K562 (cell line): ENCODE results near the gene ENDOU. TPM values are rescaled to one million over a fixed set of nuclear protein-coding genes. Genes with fewer than 3 reads are reported as not detected.

Experiments used
- ATAC-seq: fragments of 200-7000 bp; cut with Tn5 transposase; 3 replicates; pipeline ENCODE4 v1.9.1; 2020; ENCODE audit warnings: moderate library complexity
- BruUV-seq: library from RNA; stranded (reverse); fragments of 400-500 nt; replicated peaks from 2 replicates; lab custom pipeline; 2021; lab: Mats Ljungman, UMichigan
- CTCF ChIA-PET: fragments of 300-600 bp; formaldehyde crosslinking; extraction: SDS; loops from one replicate; lab custom pipeline; 2021; ENCODE audit warnings: low intra/inter-chr PET ratio; lab: Yijun Ruan, JAX
- POLR2A ChIA-PET: fragments of 300-600, 350-650 bp; sonication (Branson Sonifier 250); formaldehyde crosslinking; extraction: SDS; loops from one replicate; lab custom pipeline; 2021; ENCODE audit warnings: antibody characterized with exemption, inconsistent platforms; lab: Yijun Ruan, JAX
- DNase-seq, 4 experiments: peaks; one replicate each; pipeline versions ENCODE4 v3.0.0 to v3.0.0-alpha.2; 2011 to 2018; ENCODE audit warnings: low spot score in 3 of 4, mixed read lengths in 3 of 4; ENCODE audit errors: extremely low read depth in 1 of 4
- FAIRE-seq: peaks from 2 replicates; lab custom pipeline; 2011; peaks lifted over from hg19 to GRCh38; lab: Jason Lieb, UNC
- H2AFZ ChIP-seq: 2 replicates; pipeline ENCODE4 v1.6.0; 2011; ENCODE audit warnings: low read depth, low read length, control low read depth, inconsistent platforms
- H3K27ac ChIP-seq: fragments of 200-600 bp; 3 replicates; pipeline ENCODE4 v1.8.0; 2011; ENCODE audit warnings: low read depth, mild to moderate bottlenecking, control low read depth, inconsistent platforms, low read length, moderate library complexity, mixed read lengths; ENCODE audit errors: extremely low read depth
- H3K27me3 ChIP-seq, 2 experiments: fragments of 300-600 bp in 1 of 2; 2 replicates in 1 of 2; 3 replicates in 1 of 2; pipeline versions ENCODE4 v1.6.0 to v1.8.0; 2011; ENCODE audit warnings: inconsistent platforms in 2 of 2, low read length in 2 of 2, mild to moderate bottlenecking in 1 of 2, mixed read lengths in 1 of 2, moderate library complexity in 1 of 2; ENCODE audit not compliant: control insufficient read depth in 2 of 2, insufficient read depth in 2 of 2
- H3K36me3 ChIP-seq: fragments of 300-600 bp; 3 replicates; pipeline ENCODE4 v1.8.0; 2011; ENCODE audit warnings: mild to moderate bottlenecking, low read length, inconsistent platforms; ENCODE audit not compliant: control insufficient read depth, insufficient read depth
- H3K4me1 ChIP-seq, 2 experiments: fragments of 200-600 bp in 1 of 2; replicated peaks in 1 of 2; 2 replicates in 1 of 2; 3 replicates in 1 of 2; pipeline versions ENCODE4 v1.5.1 to v1.8.0; 2011; ENCODE audit warnings: inconsistent platforms in 2 of 2, low read length in 2 of 2, mild to moderate bottlenecking in 1 of 2, mixed read lengths in 1 of 2, moderate library complexity in 1 of 2; ENCODE audit not compliant: control insufficient read depth in 2 of 2, insufficient read depth in 2 of 2
- H3K4me2 ChIP-seq: 2 replicates; pipeline ENCODE4 v1.6.1; 2011; ENCODE audit warnings: low read length, control low read depth, inconsistent platforms, mixed read lengths; ENCODE audit not compliant: insufficient read depth
- H3K4me3 ChIP-seq: fragments of 200-600 bp; sonication (generic), shearing (Covaris generic); 2 replicates; pipeline ENCODE4 v1.5.1; 2016; ENCODE audit warnings: control low read depth, inconsistent platforms
- H3K79me2 ChIP-seq: fragments of 200-600 bp; 3 replicates; pipeline ENCODE4 v1.8.0; 2011; ENCODE audit warnings: low read length, inconsistent platforms; ENCODE audit not compliant: control insufficient read depth, insufficient read depth
- H3K9ac ChIP-seq, 2 experiments: 2 replicates each; pipeline versions ENCODE4 v1.6.0 to v1.6.1; 2011; ENCODE audit warnings: low read depth in 2 of 2, low read length in 2 of 2, control low read depth in 1 of 2, inconsistent platforms in 1 of 2, mild to moderate bottlenecking in 1 of 2, mixed read lengths in 1 of 2; ENCODE audit not compliant: insufficient read depth in 1 of 2
- H3K9me1 ChIP-seq: one replicate; pipeline ENCODE4 v1.6.0; 2011; ENCODE audit warnings: inconsistent platforms, mild to moderate bottlenecking, low read length, moderate library complexity; ENCODE audit not compliant: control insufficient read depth, insufficient read depth
- H3K9me3 ChIP-seq: replicated peaks from 2 replicates; pipeline ENCODE4 v1.5.1; 2011; ENCODE audit warnings: low read depth, low read length, inconsistent platforms; ENCODE audit not compliant: control insufficient read depth, insufficient read depth
- H4K20me1 ChIP-seq: replicated peaks from 2 replicates; pipeline ENCODE4 v1.6.1; 2011; ENCODE audit warnings: low read length, inconsistent platforms, mixed read lengths; ENCODE audit not compliant: control insufficient read depth, insufficient read depth
- ARID4B ChIP-seq: sonication (generic); formaldehyde crosslinking; IDR thresholded peaks from 2 replicates; pipeline ENCODE4 v1.8.0; 2022; ENCODE audit warnings: mild to moderate bottlenecking, missing genetic modification reagents
- ZBTB8A ChIP-seq: fragments of 450-650 bp; IDR thresholded peaks from 2 replicates; pipeline ENCODE4 v1.6.1; 2018; ENCODE audit warnings: mild to moderate bottlenecking, moderate library complexity; ENCODE audit not compliant: partially characterized antibody
- ZNF512 ChIP-seq: IDR thresholded peaks from 2 replicates; pipeline ENCODE4 v1.6.1; 2016; ENCODE audit warnings: missing genetic modification characterization, missing compliant biosample characterization
- WGBS: fragments of 100-300 bp; shearing (Covaris generic); methylation state at CpG from one replicate; pipeline ENCODE4 v1.1.6; 2016; ENCODE audit warnings: low coverage, mixed read lengths; ENCODE audit not compliant: insufficient coverage; ENCODE audit errors: missing lambda C conversion rate; 5-methylcytosine and 5-hydroxymethylcytosine counted together
- in situ Hi-C: fragments of 300-500 bp; cut with MboI; formaldehyde crosslinking; loops from 4 replicates; pipeline ENCODE4 v1.15.0; 2018; ENCODE audit warnings: inconsistent platforms, mixed read lengths
- intact Hi-C: fragments of 100-400 bp; cut with micrococcal nuclease; formaldehyde crosslinking; loops from 2 replicates; pipeline ENCODE4 v1.14.2; 2022
- polyA plus RNA-seq, 8 experiments: library from polyadenylated mRNA; depleted of rRNA in 4 of 8; stranded (reverse) in 5 of 8; unstranded in 3 of 8; fragments of >200 nt; fragmentation: Nextera tagmentation in 2 of 8; fragmentation: Illumina TruSeq in 1 of 8; extraction: Ambion mirVana in 2 of 8; extraction: Trizol in 1 of 8; gene quantifications; 2 replicates each; pipeline versions ENCODE4 v1.2.1 to v1.2.3, GENCODE V29; 2011 to 2014; ENCODE audit warnings: inconsistent platforms in 1 of 8, missing spikeins in 1 of 8
- total RNA-seq, 7 experiments: library from RNA; depleted of rRNA in 6 of 7; stranded (reverse); fragments of >200 nt in 6 of 7; fragmentation: Illumina TruSeq in 2 of 7; extraction: Trizol in 2 of 7; gene quantifications; 2 replicates each; pipeline versions ENCODE4 v1.2.1 to v1.2.3, GENCODE V29; 2011 to 2021; ENCODE audit warnings: low replicate concordance in 1 of 7

The ENDOU gene
- total and polyA plus RNA-seq, 9 of the 15 experiments (the other 6 are each of a cell fraction or from before 2014, with no cell fraction given) = 0.03 TPM; not detected in 8

- no peak for TF ChIP-seq ZNF512 (tag)
- TF ChIP-seq ZBTB8A = no peak
- TF ChIP-seq ARID4B (CRISPR knock-in tag) = no peak
- FAIRE-seq (no peak), ATAC-seq (no peak), DNase-seq (no peak)
- Histone ChIP-seq H3K9me1 (no peaks in the 10 kb centered on the region), H4K20me1 (no peaks in the 10 kb centered on the region; the same call in 1 of the 2 replicates), H3K4me3 (no peak overlapping the region), H3K9ac (no peak overlapping the region), H3K4me2 (no peak overlapping the region), H3K27me3 (peaks cover 30 to 62% of the 10 kb centered on the region in 2 experiments), H3K36me3 (no peaks in the 10 kb centered on the region), H3K9me3 (no peaks in the 10 kb centered on the region), H3K79me2 (no peaks in the 10 kb centered on the region), H2AFZ (no peak overlapping the region), H3K27ac (no peak overlapping the region), H3K4me1 (peaks cover 10 to 36% of the 10 kb centered on the region in 2 experiments; a peak in 3 of 5 replicates)
- CTCF ChIA-PET = no interaction called here
- WGBS = 10% methylated on average over 2 of the region's 3 CpGs
- POLR2A ChIA-PET = no interaction called here
- intact Hi-C loops = no loop called here
- no TSS peak for BruUV-seq
- in situ Hi-C loops = no loop called here
Observed at GRCh38 chr12:47748899-47749298, 23.6 kb upstream of the ENDOU start.
